ENCODE results near the gene SH3BGRL3.

GRCh38 chr1:26324550-26324949 is 44.7 kb downstream of the SH3BGRL3 start:
- TF ChIP-seq CTCF (IDR thresholded peaks at IDR 0.05): no peak
- TF ChIP-seq POLR2AphosphoS5 (IDR thresholded peaks at IDR 0.05): no peak
